GM19455 (cell line): ENCODE data around the gene PPP2R1B.

Experiments
- ATAC-seq: cut with Tn5 transposase; IDR thresholded peaks from one replicate; pipeline ENCODE4 v1.9.1; 2021; ENCODE audit not compliant: unreplicated experiment

Gene PPP2R1B

DNA sequence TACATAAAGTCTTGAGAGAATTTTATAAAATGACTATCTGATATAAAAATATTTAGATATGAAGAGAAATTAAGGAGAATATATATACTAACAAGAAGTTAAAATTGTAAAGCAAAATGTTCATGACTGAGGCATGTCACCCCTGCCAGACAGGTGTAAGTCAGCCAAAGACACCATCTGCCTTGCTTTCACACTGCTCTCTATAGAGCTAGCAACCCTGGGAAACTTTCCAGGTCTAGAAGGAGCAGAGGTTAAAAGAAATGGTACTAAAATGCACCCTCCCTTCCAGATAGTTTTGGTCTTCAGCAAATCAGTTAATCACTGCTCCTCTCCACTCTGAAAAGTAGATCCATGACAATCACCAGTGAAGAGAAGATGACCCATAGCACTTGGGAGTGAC lies 16.5 kb downstream of the PPP2R1B start:
- no peak for ATAC-seq

DNA sequence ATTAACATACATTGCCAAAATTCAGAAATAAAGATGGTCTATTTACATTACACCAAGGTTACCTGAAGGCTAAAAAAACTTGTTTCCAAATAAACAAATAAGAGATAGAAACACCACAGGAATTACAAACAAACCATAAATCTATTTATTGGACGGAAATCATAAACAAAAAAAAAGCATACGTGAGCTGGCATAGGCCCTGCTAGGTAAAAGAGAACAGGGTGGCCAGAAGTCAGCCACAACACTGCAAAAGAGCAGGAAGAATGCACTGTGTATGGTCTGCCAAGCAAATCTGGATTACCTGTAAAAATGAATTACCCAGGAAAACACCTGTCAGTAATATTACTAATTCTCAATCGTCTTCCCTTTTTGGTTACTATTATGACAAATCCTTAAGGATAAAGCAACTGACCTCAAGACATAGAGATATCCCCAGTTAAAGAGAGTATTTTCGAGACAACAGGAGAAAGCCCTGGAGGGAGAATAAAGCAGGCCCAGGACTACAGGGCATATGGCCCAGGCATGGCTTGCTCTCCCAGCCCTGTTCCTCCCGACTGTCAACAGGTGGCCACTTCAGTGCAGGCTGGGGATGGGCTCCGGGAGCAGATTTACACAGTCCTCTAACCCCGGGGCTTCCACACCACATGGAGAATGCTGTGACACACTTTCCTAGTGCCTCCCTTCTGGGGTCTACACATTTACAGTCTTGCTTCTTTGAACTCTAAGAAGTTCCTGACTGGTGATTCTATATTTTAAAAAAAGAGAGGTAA lies 18.0 kb downstream of the PPP2R1B start:
- no peak for ATAC-seq

DNA sequence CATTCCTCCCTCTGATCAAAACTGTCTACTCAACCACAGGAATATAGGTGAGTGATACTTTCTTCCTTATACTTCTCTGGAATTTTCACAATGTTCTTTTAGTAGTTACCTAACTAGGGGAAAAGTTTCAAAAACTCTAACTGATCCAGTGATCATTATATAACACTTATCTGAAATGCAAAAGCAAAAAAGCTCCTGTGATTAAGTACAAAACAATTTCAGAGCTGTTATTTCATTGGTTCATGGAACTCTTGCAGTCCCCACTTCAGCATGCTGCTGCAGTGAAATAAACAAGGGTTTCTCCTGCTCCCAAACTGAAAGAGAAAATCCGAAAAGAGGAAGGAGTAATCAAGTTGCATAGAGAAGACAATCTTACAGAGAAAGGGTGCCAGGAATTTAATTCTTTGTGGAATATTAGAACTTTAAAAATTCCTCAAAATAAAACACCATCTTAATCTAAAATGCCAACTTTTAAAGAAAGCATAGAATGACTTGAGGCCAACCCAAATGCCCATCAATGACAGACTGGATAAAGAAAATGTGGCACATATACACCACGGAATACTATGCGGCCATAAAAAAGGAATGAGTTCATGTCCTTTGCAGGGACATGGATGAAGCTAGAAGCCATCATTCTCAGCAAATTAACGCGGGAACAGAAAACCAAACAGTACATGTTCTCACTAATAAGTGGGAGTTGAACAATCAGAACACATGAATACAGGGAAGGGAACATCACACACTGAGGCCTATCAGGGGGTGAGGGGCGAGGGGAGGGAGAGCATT lies 20.3 kb downstream of the PPP2R1B start:
- ATAC-seq, result no peak

DNA sequence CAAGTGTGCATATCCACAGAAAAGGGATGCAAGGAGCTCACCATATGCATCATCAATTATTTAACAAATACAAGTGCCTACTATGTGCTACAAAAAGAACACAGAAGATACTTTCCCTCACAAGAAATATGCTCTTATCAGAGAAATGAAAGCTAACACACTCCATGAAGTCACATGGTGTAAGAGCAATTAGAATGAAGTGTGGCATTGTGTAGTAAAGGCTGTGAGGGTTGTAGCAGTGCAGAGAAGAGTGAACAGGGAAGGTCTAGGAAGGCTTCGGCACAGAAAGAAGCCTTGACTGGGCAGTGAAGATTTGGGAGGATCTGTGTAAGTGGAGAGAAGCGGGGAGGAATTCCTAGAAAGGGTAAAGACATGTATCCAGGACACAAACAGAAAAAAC lies 22.5 kb downstream of the PPP2R1B start:
- no peak for ATAC-seq

DNA sequence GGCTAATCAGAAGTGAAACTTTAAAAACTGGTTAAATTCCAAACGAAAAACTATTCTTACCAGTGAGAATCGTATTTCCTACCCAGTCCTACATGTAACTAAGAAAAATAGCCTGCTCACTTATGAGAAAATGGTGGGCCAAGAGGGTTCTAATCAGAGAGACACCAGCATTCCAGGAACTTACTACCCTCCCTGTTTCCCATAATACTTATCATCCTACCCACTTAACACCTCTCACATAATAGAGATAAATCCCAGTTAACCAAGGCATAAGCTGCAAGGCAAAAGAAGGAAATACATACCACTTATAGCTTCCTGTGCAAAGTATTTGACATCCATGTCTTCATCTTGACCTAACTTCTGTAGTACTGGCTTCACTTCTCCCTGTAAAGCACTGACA lies 24.4 kb downstream of the PPP2R1B start:
- no peak for ATAC-seq

DNA sequence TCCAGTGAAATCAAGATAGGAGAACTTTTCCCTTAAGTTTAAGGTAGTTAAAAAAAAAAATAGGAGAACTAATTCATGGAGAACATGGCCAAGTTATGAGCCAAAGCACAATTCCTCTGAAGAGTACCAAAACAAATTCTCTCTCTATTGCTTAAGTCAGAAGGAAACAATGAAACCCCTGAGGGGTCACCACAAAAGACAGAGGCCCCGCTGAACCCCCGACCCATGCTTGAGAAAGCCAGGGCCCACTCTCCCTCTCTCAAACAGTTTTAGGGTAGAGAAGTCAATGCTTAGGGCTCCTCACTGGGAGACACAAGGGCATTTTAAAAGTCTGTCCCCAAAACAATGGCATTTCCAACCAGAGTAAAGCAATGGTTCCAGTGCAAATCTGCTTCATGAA lies 26.9 kb downstream of the PPP2R1B start:
- no peak for ATAC-seq

DNA sequence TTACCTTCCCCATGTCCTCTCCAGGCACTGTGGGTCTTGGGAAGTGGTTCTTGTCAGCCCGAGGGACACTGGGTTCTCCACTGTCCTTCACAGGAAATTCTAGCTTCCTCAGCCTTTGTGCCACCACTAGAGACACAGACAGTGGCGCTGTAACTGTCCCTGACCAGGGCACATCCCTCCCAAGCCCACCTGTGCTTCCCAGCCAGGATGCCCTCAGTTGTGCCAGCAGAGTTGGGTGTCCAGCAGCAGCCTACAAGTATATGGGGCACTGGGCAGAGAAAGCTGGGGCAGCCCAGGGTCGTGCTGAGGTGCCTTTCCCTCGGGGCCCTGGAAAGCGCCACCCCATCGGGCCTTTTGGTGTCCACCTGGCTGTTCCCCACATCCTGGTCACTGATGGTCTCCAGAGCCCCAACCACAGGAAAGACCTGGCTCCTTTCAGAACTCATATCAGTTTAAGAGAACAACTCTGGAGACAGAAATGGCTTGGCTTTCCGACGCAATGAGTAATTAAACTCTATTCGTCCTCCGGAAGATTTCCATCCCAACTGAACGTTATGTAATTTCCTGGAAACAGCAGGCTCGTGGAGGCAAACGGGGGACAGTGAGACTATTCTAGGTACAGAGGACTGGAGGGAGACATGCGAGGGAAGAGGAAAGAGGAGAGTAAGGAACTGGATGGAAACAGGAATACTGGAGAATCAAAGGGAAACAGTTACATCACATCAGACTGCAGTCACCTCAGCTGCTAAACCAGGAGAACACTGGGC lies 28.6 kb downstream of the PPP2R1B start:
- no peak for ATAC-seq

DNA sequence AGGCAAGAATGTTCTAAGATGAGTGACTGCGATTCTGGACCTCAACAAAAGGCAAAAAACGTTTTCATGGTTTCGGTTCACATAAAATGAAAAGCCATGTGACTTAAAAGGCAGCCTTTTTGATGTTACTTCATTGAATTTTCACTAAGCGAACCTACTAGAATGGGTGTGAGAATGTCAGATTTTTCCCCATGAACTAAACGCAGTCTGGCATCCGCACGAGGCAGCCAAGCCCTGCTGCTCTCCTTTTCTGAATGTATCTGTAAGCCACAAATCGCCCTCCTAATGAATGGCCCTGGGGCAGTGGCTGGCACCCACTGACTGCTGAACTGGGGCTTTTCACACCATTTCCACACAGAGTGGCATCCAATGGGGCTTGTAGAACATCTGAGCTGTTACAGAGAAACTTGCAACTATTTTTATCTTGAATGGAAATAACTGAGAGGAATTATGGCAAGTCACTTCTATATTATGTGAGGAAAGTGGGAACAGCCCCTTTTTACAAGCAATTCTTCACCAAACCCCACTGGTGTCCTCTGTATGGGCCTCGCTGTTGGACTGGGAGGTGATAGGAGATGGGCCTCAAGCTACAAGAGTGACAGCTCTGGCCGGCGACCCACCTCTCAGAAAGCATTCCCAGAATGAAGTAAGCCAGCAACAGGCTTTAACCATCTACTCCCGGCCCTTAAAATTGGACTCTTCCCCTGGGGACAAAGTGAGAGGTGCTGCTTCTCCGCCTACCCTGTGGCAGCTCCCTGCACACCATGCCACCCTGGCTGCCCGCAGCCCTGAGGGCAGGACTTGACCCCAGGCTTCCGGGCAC lies 29.4 kb downstream of the PPP2R1B start:
- ATAC-seq, result no peak

DNA sequence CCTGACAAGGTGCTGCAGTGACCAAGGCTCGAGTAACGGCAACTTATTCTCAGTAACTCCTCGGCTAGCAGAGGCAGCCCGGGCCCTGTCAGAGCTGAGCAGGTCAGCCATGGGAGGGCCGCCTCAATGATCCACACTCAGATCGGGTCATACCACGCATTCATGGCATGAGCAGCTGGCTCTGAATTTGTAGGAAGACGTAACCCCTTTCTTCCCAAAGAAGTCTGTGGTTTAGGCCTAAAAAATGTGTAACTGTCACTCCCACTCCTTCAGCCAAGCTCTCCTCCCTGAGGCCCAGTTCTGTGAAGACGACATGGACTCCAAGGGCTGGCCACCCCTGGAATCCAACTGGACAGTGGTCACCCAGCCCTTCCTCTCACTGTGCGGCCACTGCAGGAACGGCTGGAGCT lies 30.0 kb downstream of the PPP2R1B start:
- ATAC-seq, result no peak

DNA sequence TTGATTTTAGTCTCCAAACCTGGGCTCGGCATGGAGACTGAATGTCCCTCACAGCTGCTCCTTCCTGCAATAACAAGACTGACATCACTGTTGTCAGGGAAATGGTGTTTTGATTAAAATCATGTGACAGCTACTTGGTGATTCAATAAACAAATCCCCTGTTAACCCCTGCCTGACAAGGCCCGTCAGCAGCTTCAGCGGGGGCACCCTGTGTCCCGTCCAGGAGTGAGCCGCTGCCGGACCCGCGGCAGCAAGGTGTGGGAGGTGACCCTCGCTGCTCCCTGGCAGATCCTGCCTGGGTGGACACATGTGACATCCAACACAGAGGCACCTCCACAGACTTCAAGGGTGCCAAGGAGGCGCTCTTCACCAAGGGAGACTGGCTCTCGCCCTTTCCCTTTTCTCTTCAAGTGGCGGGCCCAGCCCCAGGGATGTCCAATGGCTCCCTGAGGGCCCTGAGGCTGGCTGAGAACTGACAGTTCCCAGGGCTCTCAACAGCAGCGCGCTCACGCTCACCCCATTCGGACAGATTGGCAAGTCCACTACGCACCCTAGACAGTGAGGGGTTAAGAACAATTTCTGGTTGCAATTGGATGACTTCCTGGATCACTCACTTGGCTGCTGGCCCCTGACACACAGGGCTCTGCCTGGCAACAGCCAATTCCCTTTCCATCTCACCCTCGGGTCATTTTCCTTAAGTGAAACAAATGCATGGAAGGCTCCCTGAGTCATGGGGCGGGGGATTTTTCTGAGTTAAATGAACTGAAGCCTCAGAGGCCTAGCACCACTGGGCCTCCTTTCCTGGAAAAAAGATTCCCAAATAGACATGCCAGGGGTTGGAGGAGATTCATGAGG lies 30.7 kb downstream of the PPP2R1B start:
- no peak for ATAC-seq

DNA sequence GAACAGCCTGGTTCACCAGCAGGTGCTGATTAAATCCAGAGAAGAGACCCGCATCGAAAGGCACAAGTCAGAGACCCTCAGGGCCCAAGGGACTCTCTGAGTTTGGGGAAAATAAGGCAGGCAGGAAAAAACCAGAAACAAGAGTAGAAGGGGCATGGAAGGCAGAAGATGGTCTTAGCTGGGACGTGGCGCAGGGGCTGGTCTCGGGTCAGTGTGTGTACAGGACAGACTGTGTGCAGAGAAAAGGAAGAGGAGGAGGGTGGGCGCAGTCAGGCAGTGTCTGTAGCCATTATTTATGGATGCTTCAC lies 31.3 kb downstream of the PPP2R1B start:
- no peak for ATAC-seq

DNA sequence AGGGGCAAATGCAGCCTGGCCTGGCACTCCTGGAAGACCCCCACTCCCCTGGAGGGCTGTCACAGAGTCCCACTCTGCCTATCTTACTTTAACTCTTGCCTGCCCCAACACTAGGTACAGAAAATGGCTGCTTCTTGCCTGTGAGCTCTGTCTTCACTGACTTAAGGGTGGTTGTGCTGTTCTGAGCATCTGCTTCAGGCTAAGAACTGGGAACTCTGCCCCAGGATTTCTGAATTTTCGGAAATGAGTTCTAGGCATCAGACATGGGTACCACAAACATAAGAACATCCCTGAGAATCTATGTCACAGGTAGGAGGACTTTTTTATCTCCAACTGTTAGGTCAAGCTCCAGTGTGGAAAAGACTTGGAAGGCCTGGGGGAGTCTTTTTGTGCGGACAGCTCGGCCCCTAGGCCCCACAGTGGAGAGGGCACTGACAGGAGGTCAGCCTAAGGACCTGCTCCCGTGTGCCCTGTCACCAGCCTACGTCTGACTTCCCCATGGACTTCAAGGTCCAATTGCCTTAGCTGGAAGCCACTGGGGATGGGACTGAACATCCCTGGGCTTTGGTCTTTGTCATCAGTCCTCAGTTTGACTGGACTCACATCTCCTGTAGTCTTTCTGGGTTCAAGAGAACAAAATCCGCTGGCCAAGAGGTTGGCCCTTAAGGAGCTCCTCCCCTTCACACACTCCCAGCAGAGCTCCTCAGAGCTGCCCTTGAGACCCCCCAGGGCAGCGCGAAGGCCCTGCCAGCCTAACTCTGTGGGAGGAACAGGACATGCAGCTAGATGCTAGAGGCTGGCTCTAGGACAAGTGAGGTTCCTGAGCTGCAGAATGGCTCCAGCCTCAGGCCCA lies 31.9 kb downstream of the PPP2R1B start:
- ATAC-seq, result no peak

DNA sequence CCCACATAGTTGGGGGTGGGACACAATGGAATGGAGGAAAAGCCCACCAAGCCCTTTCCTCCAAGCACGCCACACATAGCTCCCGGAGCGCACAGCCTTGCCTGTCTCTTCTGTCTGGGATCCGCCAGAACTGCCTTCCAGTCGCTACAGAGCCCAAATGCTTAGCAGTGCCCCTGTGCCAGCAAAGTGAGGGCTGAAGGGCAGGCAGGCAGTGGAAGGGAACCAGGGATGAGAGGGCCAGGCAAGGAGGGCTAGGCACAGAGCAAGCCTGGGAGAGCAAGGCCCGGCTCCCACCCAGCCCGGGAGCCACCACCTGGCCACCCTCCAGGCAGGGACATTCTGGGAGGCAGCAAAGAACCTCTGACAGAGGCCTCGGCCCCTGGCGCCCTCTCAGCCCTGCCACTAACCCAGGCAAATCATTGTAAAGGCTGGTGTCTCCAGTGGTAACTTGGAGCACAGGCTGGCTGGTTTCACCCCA lies 32.5 kb downstream of the PPP2R1B start:
- ATAC-seq, result no peak

DNA sequence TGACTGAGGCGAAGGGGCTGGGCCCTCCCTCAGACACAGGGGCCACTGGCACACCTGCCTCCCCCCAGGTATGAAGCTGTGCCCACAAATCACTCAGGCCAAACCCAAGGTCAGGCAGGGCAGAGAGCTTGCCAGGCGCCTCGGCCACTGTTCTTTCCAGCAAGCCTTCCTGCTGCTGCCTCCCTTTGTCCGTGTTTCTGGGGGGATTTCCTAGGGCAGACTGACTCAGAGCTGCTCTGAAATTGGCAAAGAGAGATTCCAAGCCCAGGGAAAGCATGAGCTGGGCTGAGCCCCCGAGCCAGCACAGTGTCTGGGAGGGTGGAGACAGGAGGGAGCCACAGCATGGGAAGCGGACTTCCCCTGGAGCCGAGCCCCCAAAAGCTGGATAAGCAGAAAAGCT lies 33.2 kb downstream of the PPP2R1B start:
- no peak for ATAC-seq

DNA sequence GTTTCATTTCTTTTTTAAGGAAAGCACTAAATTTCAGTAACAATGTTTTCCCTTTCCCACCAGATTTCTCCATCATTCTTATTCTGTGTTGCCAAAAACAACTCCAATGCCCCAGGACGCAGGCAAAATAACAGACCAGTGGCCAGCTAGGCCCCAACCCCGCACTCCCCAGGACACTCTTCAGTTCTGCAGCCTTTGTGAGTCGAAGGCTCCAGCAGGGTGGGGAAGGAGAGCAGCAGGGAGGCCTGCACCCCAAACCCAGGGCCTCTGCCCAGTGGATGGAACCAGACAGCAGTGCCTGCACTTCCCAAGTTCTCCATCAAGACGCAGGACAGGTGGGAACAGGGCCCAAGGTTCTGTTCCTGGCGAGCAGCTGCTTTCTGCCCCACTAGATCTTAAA lies 34.4 kb downstream of the PPP2R1B start:
- no peak for ATAC-seq

DNA sequence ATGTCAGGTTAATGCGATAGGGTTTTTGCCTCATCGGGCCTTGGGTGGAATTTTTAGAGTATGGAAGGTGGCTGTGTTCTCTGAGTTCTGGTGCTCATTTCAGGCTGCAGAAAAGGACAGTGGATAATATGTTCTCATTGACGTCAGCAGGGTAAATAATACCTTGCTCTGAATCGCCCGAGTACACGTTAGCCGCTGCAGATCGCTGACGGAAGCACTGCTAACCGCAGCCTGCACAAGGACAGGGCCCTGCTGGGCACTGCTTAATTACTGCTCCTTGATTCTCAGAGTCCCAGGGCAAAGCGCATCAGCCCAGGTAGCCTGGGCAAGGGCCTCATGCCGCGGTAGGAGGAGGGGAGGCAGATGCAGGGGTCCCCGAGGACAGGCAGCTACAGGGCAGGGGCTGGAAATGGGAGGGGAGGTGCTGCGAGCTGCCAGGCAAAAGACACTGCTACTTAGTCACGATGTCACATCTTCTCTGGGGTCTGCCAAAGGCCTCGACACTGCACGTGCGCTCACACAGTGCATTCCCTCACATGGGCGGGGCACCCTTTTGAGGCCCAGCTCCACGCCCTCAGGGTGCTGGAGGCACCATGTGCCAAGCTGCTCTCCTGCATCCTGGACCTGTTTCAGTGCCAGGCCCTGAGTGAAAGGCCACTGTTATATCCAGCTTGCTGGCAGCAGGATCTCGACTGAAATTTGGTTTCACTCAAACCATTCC lies 35.2 kb downstream of the PPP2R1B start:
- no peak for ATAC-seq

DNA sequence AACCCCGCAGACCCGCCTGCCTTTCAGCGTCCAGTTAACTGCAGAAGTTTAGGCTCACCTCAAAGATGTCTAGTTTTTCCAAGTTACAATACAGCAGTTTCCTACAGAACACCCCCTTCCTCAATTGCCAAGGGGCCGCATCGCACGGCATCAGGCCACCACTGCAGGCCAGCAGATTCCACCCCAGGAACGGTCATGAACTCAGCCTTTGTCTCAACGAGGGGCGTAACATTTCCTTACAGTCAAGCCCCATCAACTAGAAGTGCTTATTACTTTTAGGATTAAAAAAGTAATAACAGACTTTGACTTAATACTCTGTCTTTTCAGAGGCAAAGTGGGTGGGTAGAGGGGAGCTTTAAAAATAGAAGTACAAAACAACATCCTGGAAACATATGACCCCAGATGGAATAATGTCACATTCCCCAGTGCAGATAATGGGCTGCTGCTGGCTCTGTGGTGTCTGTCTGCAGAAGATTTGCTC lies 36.3 kb downstream of the PPP2R1B start:
- ATAC-seq, result no peak

DNA sequence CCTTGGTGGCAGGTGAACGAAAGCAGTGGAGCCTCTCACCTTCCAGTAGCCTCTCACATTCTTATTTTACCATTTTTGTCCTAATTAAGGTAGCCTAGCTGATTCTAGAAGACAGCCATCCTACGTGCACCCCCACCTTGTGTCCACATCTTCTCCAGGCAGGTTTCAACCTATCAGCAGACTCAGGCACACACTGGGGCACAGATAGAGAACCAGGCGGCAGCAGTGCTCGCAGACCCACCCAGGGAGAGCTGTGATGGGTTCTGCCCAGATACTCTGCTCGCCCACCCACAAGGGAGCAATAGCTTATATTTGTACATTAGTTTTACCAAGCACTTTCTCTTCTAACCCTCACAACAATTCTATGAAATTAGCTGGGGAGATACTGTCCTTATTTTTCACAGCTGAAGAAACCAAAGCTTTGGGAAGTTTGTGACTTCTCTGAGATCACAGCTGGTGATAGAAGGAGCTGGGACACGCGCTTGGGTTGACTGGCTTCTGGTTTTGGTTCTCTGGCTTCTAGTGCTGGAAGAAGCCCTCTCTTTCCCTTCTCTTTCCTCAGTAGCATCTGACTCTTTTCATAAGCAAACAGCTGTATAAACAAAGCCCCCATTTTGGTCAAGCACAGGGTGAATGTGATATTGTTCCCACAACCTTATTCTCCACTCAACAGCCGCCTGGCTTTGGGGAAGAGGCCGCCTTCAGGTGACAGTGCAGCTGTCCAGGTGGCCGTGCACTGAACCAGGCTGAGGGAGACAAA lies 36.9 kb downstream of the PPP2R1B start:
- ATAC-seq, result no peak
